Hindlimb muscle (tissue), 1 donor: Measurements from ENCODE around the gene LRFN2. TPM values are rescaled to one million over a fixed set of nuclear protein-coding genes. Genes with fewer than 3 reads are reported as not detected.

Experiments used
- DNase-seq: peaks from one replicate; pipeline ENCODE4 v3.0.0-alpha.2; 2013
- polyA plus RNA-seq: library from polyadenylated mRNA; unstranded; fragments of 120-200 nt; gene quantifications from one replicate; pipeline ENCODE4 v1.2.1, GENCODE V29; 2013; ENCODE audit not compliant: insufficient read length

The LRFN2 gene
- polyA plus RNA-seq, 1 donor = 0.08 TPM

DNA sequence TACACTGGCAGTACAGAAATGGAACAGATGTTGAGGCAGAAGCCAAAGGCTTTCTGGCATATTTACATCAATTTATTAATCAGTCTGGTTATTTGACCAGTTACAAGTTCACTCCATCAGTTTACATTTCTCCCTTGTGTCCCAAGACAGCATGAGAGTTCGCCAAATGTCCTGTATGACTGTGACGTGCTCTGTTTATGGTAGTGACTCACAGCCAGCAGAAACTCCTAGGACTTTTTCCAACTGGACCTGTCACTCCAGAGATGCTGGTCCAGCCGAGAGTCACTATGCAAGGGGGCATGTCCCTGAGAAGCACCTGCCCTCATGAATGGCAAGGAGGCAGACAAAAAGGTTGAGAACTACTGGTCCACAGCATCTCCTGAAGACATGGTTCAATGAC is 160.0 kb downstream of the LRFN2 start:
- DNase-seq = no peak

DNA sequence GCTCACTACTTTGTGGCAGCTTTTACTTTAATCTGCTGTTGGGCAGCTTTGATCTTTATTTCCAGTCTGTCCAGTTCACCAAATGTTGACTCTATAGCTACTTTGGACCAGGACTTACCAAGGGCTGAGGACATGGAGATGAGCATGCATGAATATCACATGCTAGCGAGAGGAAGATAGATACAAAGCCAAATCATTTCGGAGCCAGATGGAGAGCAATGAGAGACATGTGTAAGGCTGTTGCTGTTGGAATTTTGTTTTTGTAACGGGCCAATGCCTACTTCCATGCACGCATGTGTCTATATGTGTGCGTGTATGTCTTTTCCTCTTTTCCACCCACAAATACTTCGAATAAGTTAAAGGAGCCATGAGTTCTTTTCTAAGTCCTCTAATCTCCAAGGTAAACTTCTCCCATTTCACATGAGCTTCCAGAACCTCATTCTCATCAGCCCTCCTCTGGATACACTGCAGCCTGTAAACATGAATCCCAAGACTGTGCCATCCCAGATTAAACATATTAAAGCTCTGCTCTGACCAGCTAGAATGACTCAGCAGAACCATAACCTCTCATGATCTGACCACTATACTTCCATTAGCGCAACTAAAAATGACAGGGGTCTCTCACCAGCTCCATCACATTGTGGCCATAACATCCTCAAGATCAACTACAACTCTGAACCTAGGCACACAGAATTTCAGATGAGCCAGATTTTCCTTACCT is 160.7 kb downstream of the LRFN2 start:
- DNase-seq = no peak

DNA sequence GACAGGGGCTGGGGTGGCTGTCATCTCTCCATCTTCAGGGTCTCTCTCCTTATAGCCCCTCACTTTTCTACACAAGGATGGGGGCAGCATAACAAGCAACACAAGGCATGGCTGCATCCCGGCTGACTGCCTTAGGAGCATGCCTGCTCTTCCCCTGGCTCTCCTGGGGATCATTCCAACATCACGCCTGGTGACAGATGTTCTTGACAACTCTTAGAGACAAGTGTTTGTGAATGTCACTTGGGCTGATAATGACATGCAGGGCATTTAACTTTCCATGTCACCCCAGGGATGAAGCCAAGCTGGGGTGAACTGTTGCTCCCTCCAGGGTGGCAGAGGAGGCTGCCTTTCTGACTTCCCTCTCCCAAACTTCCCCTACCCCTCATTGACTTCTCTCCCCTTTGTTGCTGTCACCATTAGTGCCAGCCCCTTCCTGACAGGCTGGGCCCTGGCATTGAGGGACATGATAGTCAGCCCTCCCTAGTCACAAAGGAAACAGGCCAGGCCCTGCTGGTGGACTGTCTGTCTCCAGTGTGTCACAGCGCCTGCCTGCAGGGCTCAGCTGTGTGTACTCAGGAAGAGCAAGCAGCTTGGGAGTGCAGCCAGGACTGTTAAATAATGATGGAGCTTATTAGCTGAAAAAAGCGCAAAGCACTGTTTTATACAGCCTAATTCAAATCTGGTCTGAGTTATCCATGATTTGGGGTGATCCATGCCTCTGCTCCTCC is 161.8 kb downstream of the LRFN2 start:
- peak; percentile 11 for DNase-seq

DNA sequence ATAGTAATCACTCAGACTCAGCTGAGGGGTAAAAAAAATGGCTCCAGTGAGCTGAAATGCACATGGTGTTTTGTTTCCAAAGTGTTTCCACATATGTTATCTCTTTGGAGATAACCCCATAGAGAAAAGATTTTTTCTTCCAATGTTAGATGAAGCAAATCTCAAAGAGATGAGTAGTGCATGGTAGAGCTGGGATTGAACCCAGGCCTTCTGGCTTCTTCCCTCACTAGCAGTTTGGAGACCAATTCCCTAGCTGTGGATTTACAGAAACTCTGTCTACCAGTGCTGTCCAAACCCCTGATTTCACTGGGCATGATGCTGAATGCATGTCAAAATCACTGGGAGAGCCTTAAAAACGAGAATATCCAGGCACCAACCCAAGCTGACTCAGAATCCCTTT is 165.1 kb downstream of the LRFN2 start:
- DNase-seq = no peak

DNA sequence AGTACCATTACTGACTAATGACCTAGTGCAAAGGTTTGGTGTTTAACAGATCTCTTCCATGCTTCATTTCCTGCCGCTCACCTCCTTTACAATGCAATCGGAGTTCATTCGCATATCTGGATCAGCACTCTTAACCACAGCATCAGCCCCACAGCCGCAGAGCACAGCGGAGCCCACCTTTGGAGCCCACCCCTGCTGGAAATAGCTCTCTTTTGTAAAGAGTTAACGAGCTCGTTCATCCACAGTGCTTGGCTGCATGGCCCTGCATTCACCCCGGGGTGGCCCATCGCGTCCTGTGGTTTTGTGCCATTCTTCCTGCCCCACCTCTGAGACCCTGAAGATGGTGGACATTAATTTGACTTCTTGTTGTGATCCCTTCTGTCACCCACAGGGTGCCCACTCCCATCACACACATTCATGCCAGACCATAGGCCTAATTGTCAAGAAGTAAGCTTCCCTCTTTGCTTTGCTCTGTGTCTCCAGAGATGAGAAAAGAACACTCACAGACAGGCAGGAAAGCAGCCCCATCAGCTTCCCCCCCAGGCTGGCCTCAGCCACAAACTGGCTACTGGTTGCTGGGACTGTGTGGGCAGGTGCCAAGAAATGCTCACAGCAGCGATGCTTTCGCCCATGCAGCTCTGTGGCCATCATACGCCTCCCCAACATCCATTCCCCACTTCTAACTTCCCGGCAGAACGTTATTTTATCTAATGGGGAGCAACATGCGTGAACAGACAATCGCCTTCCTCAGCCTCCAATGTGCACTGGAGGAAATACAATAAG is 167.0 kb downstream of the LRFN2 start:
- no peak for DNase-seq

DNA sequence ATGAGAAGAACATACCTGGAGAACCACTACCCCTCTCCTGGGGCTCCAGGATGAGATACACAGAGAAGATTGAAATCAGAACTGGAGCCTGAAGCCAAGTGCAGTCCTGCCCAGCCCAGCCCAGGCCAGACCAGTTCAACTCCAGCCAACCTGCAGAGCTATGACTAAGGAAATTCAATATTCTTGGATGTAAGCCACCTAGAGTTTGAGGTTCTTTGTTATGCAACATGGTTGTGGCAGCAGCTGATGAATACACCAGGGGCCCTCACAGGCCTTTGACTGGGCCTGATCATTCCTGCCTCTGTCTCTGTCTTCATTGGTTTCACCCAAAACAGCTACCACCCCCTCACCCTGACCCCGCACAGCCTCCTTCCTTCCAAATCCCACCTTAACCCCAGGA is 167.8 kb downstream of the LRFN2 start:
- no peak for DNase-seq

DNA sequence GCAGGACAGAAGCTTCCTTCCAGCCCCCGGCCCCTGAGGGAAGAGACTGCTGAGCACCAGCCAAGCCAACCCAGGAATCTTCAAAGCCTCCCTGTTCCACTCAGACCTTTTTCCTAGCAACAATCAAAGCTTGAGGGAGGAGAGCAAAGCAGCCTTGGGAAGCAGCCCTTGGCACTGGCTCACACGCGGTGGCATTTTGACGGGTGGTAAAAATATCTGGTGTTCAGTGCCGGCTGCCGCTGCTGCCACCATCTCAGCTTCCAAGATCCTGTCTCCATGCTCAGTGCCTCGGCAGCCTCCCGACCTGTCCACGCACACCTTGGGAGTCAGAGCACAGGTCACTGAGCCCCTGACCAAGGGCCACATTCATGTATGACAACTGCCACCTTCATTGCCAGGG is 170.1 kb downstream of the LRFN2 start:
- no peak for DNase-seq

DNA sequence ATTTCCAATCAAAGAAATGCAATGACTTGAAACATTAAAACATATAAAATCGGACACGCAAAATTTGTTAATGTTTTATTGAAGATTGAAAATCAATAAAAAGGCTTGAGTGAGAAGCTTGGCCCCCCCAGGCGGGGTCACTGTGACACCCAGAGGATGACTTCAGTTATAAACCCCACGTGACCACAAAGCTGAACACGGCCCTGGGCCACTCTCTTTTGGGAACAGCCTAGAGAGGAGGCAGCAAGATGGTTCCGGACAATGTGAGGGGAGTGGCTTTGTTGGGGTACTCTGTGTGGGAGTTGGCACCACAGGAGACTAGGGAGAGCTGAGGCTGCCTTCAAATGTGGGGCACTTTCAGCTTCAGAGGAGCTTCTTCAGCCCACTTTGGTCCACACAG is 172.5 kb downstream of the LRFN2 start:
- no peak for DNase-seq

DNA sequence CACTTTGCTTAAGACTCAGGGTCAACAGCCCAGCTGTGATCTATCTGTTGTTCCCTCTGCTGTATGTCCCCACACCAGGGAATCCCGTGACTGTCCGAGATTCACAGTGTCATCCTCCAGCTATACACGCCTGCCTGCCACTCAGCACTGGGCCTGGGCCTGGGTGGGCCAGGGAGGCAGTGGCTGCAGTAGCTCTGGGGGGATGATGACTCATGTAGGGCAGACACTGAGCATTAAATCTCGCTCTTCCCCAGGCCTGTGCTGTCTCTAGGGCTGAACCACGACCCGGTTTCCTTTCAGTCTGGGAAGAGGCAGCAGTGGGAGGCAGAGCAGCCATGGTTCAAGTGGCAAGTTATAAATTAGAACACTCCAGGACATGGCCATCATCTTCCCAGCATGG is 173.9 kb downstream of the LRFN2 start:
- no peak for DNase-seq

DNA sequence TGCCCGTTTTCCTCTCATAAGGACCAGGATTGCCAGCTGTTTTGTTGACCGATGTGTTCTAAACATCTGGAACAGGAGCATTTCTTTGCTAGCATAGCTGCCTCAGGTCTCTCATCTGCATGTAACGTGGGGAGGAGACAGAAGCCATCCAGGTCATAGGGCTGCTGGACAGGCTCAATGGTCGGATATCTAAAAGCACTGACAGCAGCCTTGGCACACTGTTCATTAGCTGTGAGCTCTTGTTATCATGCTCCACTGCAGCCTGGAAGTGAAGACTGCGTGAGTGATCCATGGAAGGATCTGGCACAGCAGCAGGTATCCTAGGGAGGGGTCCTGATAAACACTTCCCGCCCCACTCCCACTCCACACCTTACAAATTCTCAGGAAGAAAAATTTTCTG is 175.3 kb downstream of the LRFN2 start:
- no peak for DNase-seq

DNA sequence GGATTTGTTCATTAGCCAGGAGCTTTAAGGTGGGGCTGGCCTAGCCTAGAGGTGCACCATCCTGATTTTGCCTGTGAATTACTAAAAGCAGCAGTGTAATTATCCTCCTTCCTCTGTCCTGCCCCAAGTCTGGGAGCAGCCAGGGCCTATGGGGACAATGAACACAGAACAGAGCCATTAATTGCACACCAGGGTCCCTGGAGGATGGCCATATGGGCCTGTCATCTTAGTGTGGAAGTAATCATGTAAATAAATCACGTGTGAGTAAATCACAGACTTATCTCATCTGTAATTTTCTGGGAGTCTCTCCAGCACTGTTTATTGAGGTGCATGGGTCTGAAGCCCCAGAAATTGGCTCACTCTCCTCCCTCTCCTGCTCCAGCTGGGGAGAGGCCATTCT is 176.3 kb downstream of the LRFN2 start:
- DNase-seq = no peak

DNA sequence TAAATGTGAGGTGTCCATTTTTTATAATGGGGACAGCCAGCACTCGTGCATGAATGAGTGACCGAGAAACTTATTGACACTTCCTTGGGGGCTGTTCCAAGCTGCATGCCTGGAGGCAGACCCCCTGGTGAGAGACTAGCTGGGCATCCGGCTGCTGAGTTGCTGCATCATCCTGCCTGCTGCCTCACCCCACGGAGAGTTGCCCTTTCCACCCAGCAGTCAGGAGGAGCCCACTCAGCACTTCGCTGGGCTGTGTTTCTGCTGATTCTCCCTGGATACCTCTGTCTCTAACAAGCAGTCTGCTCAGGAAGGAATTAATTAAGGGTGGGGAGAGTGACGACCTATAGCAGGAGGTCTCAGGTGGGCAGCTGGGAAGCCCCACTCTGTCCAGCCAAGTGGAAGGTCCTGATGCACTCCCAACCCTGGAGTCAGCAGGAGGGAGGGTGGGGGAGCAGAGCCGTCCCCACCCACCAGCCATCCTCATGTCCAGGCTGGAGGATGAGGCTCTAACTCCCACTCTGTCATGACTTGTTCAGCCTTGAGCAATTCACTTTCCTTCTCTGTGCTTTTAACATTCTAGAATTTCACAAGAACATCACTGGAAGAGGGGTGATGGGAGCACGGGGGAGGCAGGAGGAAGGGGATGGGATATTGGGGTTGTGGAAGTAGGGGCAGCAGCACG is 177.3 kb downstream of the LRFN2 start:
- no peak for DNase-seq

DNA sequence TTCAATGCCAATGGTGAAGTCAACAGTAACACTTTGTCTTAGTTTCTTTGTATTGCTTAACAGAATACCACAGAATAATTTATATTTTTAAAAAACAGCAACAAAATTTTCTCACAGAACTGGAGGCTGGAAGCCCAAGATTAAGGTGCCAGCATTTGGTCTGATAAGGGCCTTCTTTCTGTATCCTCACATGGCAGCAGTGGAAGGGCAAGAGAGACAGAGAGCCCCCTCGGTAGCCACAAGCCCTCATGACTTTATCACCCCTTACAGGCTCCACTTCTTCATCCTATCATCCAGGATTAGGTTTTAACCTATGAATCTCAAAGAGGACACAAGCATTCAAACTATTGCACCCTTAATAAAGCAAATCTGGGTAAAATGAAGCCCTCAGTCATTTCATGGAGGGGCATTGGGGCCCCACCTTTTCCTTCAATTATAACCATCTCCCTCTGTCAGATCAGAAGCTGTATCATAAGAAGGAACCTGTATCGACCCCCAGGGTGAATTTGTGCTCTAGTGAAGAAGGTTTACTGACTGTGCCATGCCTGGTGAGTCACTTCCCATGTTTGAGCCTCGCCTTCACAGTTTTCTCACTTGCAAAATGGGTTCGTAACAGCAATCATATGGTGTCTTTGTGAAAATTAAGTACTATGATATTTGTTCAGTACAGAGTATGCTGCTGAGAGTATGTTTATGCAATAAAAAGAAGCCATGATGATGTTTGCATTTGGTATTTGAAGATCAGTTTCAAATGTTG is 178.2 kb downstream of the LRFN2 start:
- no peak for DNase-seq

DNA sequence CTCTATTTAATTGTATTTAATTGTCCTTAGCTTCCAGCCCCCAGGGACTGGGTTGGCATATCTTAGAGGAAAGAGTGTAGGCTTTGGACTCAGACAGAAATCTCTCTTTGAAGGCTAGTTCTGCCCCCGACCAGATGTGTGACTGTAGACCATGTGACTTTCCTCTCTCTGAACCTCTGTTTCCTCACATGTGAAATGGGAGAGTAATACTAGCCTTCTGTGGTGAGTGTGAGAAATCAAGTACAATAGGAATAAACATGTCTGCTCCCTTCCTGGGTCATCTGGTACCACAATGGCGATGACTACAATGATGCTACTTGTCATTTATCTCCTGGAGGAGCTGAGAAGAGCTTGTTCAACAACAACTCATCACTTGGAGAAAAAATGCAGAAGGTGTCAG is 179.9 kb downstream of the LRFN2 start:
- DNase-seq = no peak

DNA sequence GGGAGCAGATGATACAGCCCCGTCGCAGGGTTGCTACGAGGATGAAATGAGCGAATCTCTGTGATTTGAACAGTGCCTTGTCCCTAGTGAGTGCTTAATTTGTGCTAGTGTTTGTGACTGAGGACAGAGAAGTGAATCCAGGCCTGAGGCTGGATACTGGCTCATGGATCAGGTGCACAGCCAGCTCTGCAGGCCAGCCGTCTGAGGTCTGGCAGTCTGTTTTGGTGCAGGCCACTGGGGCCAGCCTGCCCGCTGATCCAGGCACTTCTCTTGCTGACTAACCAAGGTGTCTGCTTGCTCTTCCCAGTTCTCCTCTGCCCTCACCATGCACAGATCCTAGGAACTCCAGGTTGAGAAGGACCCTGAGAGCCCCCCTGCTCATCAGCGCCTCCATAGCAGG is 181.0 kb downstream of the LRFN2 start:
- no peak for DNase-seq

DNA sequence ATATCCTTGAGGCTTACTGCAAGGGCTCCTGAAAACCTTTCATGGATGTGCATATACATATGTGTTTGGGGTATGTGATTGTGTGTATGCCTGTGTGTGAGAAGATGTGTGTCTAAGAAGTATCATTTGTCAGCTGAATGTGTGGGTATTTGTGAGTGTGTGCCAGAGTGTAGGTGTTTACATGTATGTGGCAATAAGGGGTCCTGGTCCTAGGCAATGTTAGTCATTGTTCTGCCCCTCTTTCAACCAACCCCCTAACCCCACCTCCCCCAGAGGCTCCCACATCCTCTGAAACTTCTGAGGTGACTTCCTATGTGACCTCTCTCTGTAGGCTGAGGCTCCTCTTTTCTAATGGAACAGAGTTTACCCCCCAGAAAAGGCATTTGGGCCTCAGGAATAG is 186.4 kb downstream of the LRFN2 start:
- DNase-seq = no peak

DNA sequence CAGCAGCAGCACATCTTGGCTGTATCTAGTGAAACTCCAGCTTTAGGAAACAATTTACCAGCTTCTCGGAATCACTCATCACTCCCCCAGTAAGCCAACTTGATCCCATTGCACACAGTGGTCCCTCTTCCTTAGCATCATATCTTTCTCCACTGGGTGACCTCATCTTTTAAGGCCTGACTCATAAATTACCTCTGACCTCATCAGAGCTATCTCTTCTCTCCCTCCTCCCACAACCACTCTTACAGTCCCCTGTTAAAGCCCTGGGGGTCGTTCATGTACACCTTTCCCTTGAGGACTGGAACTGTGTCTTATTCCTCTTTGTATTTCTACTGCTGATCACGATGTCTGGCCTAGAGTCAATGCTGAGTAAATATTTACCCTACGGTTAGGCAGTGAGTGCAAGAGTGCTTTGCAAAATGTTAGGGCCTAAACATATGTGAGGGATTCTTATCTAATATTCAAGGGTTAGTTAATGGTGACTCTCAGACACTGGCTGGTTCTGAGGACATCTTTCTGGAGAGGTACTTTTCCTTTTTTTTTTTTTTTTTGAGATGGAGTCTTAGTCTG is 187.2 kb downstream of the LRFN2 start:
- no peak for DNase-seq

DNA sequence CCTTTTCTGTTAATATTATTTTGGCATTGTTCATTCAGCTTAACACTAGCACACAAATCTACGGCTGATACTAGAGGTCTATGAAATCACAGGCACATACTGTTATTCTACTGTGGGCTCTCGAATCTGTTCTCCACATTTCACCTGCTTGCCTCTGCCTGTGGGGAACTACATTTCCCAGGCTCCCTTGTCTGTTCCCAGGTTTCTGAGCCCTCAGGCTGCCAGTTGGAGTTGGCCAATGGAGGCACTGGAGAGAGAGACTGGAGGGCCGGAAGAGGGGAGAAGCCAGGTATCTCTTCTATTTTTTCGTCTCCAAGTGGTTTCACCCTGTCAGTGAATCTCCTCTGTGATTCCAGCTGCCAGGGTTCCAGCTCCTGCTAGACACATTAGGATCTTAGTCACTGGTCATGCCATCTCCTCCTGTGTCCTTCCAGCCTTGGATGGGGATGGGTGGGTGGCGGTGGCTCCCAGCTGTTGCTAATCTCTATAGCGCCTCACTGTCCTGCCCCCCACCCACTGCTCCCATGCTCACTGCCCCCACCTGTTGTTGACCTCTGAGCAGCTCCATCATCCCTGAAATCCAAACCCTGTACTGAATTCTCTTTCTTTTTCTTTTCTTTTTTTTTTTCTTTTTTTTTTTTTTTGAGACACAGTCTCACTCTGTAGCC is 188.2 kb downstream of the LRFN2 start:
- no peak for DNase-seq

DNA sequence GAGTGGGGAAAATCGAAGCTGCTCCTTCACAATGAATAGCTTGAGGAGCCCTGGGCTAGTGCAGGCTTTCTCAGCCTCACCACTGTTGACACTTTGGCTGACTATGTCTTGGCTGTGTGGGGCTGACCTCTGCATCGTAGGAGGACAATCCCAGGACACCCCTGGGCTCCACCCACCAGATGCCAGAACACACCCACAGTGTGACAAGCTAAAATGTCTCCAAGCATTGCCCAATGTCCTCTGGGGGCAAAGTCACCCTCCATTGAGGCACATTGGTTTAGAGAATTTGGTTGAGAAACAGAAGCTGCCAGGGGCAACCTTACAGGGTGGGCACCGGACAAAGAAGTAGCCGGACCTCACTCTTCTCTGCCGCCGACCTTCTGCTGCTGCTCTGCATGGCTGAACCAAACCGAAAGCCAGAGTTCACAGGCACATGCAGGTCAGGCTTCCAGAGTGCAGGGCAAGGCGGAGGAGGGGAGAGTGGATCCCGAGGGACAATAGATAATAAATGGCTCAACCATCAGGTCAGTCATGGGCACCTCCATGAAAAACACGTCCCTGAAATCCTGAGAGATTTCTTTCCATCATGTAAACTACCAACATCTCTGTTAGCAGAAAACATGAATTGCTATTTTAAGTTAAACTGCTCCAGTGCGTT is 189.0 kb downstream of the LRFN2 start:
- DNase-seq = no peak

DNA sequence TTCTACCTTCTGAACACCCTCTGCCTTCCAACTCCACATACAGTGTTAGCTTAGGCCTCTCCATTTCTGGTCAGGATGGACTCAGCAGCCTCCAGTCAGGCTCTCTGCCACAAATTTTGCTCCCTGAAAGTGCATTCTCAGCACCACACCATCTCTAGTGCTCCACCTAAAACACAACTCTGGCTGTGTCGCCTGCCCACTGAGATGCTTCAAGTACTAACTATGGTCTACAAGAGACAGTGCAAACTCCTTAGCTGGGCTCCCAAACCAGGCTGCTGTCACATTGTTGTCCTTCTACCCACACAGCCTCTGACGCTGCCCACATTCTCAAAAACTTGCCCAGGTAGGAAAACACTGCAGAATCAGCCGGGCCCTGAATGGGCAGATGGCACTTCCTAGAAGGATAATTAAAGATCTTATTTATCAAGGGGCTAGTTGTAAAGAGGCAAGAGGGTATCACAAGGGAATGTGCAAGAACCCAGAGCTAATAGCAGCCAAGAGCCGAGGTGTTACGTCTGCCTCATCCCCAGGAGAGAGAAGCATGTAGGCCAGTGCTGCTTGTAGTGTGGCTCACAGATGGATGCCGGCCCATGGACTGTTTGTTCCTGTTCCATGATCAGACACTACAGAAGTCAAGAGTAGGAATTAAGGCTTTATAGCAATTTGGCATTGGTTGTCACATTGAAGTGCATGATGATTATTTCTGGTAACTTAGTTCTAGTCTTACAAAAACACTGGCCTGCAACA is 189.7 kb downstream of the LRFN2 start:
- DNase-seq = no peak
